Skeletal muscle cell (primary cell): ENCODE data around the gene C4orf50.
"Not testable (repeated sequence)": the region's sequence is repeated elsewhere in the genome, so short reads cannot be mapped to it uniquely, and the experiment has no call there.

Experiments
- DNase-seq: peaks from one replicate; pipeline ENCODE4 v3.0.0-alpha.2; 2010; ENCODE audit warnings: low read depth
- H3K4me3 ChIP-seq: 2 replicates; pipeline ENCODE4 v1.5.1; 2011; ENCODE audit warnings: low read depth, mild to moderate bottlenecking, control low read depth, low read length, moderate library complexity

The C4orf50 gene

GRCh38 chr4:6020613-6021012 is 2.4 kb upstream of the C4orf50 start:
- no peak for DNase-seq
- no peak overlapping the region for H3K4me3 ChIP-seq

DNA sequence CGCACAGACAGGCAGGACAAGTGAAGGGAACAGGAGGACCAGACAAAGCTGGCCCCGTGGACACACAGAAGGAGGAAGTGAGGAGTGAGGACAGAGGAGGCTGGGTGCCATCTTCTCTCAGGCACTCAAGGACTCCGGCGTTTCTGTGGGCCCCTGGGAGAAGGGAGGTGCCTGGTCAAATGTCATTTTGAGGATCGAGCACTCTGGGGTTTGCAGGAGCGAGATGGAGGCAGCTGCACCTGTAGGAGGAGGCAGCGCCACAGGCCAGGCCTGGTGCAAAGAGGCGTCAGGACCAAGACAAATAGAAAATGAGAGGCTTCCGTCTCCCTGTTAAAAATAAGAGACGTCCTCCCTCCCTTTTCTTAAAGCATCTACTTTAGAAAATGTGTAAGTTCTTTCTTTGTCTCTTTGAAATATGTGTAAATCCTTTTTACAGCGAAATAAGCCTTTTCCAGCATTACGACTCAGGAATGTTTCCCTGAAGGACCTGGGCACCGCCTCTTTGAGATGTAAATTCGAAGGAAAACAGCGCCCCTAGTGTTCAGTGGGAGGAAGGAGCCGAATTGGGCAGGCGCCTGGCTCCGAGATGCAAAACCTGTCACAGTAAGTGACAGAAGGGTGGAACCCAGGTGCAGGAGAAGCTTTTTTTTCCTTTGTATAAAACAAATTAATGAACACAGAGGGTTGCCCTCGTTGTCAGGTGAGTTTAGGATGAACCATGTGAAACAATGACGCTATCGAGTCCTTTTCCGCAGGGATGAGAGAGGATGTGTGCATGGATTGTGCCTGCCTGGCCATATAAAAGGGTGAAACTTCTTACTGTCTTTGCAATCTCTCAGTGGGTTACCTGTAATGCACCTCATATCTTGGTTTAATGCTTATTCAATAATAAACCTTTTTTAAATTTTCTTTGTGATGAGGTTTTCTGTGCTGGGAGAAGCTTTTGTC is 1.4 kb upstream of the C4orf50 start:
- no peak overlapping the region for H3K4me3 ChIP-seq

GRCh38 chr4:6017800-6018199 is 431 bp downstream of the C4orf50 start:
- DNase-seq, result no peak
- H3K4me3 ChIP-seq, result no peak overlapping the region

More for the DNA sequence above, 1.4 kb upstream of the C4orf50 start:
- no peak for DNase-seq

DNA sequence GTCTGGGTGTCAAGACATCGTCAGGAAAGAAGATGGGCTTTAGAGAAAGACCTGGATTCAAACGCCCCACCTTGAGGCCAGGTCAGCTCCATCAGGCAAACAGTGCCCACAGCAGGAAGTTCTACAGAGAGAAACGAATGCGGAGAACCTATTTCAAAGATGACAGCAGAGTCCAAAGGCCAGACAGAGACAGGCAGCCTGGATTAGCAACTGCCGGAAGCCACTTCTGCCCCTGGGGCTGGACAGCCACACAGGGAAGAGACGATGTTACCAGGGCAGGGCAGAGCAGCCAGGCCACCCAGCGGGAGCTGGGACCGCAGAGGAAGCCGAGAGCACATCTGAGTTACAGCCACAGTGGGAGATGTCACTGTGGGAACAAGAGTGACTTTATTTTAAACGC is 1.2 kb downstream of the C4orf50 start:
- no peak for DNase-seq
- H3K4me3 ChIP-seq, result no peak overlapping the region

DNA sequence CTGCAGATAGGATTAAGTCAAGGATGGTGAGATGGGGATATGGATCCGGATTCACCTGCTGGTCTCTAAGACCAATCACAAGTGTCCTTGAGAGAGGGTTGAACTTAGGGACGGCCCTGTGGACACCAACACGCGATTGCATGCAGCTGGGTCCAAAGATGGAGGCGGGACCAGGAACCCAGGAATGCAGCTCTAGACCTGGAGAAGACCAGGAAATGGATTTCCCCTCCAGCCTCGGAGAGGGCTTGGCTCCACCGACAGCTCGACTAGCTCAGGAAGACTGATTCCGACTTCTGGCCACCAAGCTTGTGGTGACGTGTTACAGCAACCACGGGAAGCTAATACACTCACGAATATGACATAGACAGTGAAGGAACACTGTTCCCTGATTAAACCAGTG is 4.7 kb downstream of the C4orf50 start:
- no peak for DNase-seq
- no peak overlapping the region for H3K4me3 ChIP-seq

DNA sequence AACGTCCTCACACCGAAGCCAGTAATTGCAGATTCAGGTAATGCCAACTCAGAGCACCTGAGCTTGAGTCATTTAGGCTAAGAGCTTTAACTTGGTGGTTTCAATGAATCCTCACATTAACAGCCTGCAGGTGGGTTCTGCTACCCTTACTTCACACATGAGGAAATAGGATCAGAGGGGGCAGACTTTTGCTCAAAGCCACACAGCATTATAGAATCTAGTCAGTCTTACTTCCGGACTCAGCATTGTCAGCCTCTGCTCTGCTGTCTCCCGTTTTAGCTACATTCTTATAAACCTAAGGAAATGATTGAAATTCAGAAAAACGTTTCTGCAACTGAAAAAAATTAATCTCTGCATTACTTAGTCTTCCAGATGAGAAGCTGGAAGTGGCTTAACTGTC is 6.0 kb downstream of the C4orf50 start:
- no peak for DNase-seq
- no peak overlapping the region for H3K4me3 ChIP-seq

GRCh38 chr4:6011686-6012085 is 6.5 kb downstream of the C4orf50 start:
- no peak overlapping the region for H3K4me3 ChIP-seq
- DNase-seq, result no peak

DNA sequence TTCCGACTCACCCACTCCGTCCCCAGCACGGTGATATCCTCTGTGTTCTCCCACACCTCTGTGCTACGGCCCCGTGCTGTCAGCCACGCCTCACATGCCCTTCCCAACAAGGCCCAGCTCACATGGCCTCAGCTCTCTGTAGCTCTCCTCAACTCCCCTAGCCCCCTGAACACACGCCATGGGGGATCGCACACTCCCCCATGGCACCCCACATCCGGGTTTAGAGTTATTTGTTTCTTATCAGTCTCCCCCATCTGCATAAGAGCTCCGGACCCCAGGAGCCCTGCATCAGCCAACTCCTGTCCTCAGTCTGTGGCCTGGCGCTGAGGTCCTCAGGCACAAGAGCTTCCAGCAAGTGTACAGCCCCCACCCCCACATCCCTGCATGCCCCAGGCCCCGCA is 7.0 kb downstream of the C4orf50 start:
- no peak for DNase-seq
- H3K4me3 ChIP-seq, result no peak overlapping the region

GRCh38 chr4:6010789-6011188 is 7.4 kb downstream of the C4orf50 start:
- H3K4me3 ChIP-seq, result no peak overlapping the region
- DNase-seq, result no peak

DNA sequence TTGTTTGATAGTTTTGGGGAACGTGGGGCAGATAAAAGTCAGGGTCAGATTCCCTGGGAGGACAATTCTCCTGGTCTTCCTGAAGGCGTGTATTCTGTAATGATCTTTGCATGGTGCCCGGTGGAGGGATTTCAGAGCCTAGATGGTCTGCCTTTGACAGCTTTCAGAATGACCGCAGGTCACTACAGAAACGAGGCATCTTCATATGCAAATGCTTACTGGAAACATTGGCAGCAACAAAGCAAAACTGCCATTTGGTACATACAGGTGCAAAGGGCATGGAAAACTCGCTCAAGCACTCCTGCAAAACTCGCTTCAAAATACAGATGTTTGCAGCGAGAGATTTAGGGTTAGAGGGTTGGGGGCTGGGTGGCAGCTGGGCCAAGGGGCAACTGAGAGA is 8.8 kb downstream of the C4orf50 start:
- no peak overlapping the region for H3K4me3 ChIP-seq
- DNase-seq, result no peak

- DNase-seq, result no peak
- no peak overlapping the region for H3K4me3 ChIP-seq
Measured at GRCh38 chr4:6008766-6009385, 9.4 kb downstream of the C4orf50 start.

DNA sequence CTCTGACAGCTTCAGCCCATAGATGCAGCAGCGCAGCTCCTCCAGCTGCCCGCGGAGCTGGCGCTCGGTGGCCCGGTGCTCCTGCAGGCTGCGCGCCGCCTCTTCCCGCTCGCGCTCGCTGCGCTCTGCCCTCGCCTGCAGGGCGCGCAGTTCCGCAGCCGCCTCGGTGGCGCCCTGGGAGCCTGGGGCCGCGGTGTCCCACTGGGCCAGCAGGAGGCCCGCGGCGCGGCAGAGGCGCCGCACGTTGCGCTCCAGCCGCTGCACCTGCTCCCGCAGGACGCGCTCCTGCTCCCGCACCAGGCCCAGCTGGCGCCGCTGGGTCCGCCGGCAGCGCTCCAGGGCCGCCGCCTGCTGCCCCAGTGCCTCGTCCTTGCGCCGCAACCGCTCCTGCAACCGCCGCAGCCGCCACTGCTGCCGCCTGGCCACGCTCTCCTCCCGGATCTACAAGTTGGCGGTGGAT is 10.1 kb downstream of the C4orf50 start:
- no peak overlapping the region for H3K4me3 ChIP-seq
- no peak for DNase-seq

DNA sequence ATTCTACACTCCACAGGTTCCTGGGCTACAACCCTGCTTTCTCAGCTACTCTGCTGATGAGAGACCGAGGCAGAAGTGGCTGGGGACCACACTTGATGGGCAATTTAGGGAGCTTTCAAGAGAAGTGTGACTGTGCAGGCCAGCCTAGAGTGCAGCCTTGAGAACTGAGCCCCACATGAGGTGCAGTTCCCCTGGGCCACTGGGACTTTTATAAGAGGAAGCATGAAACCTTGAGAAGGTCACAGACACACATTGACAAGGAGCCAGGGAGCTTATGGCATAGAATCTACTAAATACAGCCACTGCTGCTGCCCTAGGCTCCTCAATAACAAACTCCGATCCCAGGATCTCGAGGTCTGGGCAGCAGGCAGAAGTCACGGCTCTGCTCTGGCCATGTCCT is 13.1 kb downstream of the C4orf50 start:
- no peak for DNase-seq
- H3K4me3 ChIP-seq, result no peak overlapping the region

DNA sequence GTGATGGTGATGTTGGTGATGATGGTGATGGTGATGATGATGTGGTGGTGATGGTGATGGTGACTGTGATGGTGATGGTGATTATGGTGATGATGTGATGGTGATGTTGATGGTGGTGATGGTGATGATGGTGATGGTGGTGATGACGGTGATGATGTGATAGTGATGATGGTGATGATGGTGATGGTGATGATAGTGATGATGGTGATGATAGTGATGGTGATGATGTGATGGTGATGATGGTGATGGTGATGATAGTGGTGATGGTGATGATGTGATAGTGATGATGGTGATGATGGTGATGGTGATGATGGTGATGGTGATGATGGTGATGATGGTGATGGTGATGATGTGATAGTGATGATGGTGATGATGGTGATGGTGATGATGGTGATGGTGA is 14.7 kb downstream of the C4orf50 start:
- not testable (repeated sequence) for H3K4me3 ChIP-seq, DNase-seq

DNA sequence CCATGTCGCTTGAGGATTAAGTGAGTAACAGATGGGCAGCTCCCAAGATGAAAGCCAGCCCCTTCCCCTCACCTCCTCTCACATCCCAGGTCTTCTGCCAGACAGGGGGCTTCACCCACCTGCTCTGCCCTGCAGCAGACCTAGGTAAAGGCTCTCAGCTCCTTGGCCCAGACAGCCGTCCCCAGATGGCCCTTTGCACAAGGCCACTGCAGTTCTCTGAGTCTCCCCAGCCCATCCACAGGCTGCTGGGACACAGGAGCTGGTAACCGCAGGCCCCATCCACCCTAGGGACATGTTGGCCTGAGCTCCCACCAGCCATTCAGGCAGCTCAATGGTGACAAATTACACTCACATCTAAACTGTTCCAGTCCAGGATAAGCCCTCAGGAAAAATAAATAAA is 15.3 kb downstream of the C4orf50 start:
- DNase-seq, result no peak
- H3K4me3 ChIP-seq, result no peak overlapping the region

GRCh38 chr4:6002492-6002833 is 15.8 kb downstream of the C4orf50 start:
- no peak for DNase-seq
- H3K4me3 ChIP-seq, result no peak overlapping the region

DNA sequence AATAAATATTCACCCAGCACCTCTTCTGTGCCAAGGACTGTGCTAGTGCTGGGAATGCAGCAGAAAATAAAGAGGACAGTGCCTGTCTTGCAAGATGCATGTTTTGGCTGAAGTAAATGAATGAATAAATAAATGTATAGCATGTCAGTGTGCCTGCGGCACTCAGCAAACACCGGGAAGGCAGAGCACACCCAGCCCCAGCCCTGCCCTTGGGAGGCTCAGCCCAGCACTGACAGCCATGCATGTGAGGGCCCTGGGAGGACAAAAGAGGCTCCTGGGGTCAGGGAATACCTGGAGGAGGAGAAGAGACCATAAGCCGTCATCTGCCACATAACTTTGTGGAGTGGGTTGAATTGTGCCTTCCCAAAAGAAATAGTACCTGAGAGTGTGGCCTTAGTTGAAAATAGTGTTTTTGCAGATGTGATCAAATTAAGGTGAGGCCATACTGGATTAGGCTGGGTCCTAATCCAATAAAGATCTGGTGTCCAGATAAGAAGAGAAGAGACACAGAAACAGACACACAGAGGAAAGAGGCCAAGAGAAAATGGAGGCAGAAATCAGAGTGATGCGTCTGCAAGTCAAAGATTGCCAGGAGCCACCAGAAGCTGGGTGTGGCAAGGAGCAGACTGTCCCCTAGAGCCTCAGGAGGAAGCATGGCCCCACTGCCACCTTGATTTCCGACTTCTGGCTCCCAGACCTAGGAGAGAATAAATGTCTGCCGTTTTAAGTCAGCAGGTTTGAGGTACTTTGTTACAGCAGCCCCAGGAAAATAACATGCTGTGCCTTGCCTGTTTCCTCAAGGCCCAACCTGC is 16.3 kb downstream of the C4orf50 start:
- no peak for DNase-seq
- no peak overlapping the region for H3K4me3 ChIP-seq

GRCh38 chr4:5999830-6000365 is 18.3 kb downstream of the C4orf50 start:
- no peak overlapping the region for H3K4me3 ChIP-seq
- no peak for DNase-seq

DNA sequence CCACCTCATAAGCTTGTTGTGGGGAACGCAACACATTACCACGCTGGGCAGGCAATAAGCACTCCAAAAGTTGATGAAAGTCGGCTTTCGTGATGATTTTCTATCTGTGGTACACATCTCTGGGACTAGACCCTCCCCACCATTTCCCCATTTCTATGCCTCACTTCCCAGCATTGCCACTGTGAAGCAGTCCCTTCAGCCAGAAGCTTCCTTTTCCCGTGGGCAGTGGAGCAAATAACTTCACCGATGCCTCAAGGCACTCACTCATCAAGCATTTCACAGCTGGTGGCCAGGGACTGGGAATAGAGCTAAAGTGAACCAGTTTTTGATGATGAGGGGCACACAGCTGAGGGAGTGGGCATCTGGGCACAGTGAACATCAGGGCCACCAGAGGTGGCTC is 18.9 kb downstream of the C4orf50 start:
- no peak for DNase-seq
- H3K4me3 ChIP-seq, result no peak overlapping the region
